Activated gamma-delta T cell (primary cell): ENCODE measurements around the gene KLHL6.
"Not testable (repeated sequence)": the region's sequence is repeated elsewhere in the genome, so short reads cannot be mapped to it uniquely, and the experiment has no call there.

Experiments used
- DNase-seq: peaks from one replicate; lab custom pipeline; 2025; lab: John Stamatoyannopoulos, UW

Gene KLHL6

GRCh38 chr3:183487016-183487415 lies 68.5 kb downstream of the KLHL6 start:
- no peak for DNase-seq

DNA sequence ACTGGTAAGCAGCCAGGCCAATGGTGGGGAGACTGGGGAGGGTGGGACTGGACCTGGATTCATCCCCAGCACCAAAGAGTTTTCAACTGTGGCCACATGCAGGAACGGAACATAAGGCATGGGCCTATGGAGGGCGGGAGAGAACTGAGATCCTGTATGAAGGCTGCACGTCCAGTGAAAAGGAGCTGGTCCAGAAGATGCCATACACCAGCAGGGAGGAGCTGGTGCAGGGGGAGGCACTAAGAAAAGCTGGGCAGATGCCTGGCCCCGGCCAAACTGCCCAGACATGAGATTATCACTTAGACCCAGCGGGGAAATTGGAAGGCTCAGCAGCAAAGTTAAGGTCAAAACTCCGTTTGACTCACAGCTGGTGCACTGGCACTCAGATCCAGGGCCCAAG lies 69.0 kb downstream of the KLHL6 start:
- no peak for DNase-seq

GRCh38 chr3:183485585-183485984 lies 69.9 kb downstream of the KLHL6 start:
- DNase-seq = no peak

DNA sequence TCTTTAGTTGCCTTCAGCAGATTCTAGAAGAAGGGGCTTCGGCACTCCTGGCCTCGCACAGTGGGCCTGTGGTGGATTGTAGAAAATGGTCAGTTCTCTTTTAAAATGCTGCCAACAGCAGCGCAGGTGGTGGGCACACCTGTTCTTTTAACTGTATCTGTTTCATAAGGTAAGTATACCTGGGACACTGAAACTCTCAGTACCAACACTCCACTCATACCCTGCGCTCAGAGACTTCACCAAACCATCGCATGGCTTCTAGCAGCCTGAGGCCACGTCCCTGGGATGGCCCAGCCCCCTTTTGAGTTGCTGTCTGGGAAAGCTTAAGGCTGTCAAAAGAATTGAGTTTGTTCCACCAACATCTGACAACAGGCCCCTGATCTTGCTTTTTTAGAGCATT lies 70.4 kb downstream of the KLHL6 start:
- no peak for DNase-seq

GRCh38 chr3:183484431-183485075 lies 71.0 kb downstream of the KLHL6 start:
- DNase-seq = no peak

GRCh38 chr3:183481582-183481981 lies 73.9 kb downstream of the KLHL6 start:
- no peak for DNase-seq

GRCh38 chr3:183478501-183478900 lies 77.0 kb downstream of the KLHL6 start:
- no peak for DNase-seq

GRCh38 chr3:183477801-183478456 lies 77.6 kb downstream of the KLHL6 start:
- DNase-seq = no peak

DNA sequence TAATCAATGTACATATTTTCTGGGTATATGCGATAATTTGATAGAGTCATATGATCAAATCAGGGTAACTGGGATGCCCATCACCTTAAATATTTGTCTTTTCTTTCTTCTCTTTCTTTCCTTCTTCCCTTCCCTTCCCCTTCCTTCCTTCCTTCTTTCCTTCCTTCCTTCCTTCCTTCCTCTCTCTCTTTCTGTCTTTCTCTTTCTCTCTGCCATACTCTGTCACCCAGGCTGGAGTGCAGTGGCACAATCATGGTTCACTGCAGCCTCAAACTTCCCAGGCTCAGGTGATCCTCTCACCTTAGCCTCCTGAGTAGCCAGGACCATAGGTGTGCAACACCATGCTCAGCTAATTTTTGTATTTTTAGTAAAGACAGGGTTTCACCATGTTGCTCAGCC lies 79.7 kb downstream of the KLHL6 start:
- DNase-seq = not testable (repeated sequence)

- no peak for DNase-seq
Observed at GRCh38 chr3:183475016-183475763, 80.3 kb downstream of the KLHL6 start.

DNA sequence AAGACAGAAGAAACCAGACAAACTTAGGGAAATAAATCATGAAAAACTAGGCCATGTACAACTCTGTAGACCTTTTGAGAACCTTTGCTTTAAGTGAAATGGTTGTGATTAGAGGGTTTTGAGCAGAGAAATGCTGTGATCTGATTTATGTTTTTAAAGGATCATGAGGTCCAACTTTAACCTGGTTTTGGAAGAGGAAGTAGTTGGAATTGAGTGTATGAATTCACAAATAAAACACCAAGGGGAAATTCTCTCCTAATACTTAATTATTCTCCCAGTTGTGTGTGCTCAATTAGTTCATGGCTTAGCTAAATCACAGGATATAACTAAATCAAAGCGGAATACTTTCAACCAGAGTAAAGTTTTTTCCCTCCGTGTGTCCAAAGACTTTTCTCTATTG lies 81.5 kb downstream of the KLHL6 start:
- no peak for DNase-seq

DNA sequence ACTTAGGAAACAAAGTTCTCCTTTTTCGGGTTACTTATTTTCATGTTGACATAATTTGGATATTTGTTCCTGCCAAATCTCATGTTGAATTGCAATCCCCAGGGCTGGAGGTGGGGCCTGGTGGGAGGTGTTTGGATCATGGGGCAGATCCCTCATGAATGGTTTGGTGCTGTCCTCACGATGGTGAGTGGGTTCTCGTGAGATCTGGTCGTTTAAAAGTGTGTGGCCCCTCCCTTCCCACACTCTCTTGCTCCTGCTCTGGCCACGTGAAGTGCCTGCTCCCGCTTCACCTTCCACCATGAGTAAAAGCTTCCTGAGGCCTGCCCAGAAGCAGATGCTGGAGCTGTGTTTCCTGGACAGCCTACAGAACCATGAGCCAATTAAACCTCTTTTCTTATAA lies 83.4 kb downstream of the KLHL6 start:
- no peak for DNase-seq

DNA sequence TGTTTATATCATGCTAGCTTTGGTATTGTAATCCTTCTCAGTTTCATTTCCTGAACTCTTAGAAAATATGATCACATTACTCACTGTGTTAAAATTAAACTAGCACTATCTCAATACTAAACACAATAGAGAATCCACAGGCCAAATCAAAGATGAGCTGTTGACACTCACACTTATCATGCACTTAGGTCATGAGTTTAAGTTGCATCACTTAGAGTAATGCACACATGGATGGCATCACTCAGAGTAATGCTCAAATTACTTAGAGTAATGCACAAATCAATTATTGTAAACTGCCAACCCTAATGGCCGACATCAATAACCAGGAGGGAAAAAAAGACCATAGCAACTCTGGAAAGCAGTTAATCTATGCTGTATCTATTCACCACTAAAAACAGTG lies 87.1 kb downstream of the KLHL6 start:
- DNase-seq = no peak

DNA sequence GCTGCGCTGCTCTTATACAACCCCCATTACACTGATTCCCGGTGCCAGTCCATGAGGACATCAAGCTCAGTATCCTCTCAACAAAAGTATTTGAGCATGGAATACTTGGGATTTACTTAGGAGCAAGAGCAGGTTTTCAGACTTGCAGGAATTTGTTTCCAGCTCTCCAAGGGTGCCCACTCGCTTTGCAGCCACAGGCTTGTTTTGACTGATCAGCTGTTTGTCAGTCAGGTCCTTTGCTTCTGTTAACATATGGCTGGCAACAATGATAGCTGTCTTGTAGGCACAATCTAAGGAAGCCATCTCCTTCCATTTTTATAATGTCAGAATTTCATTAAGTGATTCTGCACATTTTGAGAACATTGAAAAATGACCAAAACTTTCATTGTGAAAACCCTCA lies 88.9 kb downstream of the KLHL6 start:
- DNase-seq = no peak

DNA sequence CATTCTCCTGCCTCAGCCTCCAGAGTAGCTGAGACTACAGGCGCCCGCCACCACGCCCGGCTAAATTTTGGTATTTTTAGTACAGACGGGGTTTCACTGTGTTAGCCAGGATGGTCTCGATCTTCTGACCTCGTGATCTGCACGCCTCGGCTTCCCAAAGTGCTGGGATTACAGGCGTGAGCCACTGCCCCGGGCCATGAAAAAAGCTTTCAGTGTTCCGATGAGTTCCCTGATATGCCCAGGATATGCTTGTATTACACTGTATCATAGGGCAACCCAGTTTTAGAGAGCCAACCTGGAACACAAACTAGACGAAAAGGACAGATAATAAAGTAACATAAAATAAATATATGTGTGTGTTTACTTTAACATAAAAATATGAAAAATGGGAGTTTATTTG lies 89.8 kb downstream of the KLHL6 start:
- DNase-seq = not testable (repeated sequence)

- no peak for DNase-seq
Observed at GRCh38 chr3:183464480-183464879, 91.0 kb downstream of the KLHL6 start.

- DNase-seq = no peak
Observed at GRCh38 chr3:183460081-183461055, 95.1 kb downstream of the KLHL6 start.

GRCh38 chr3:183455089-183455488 lies 100.4 kb downstream of the KLHL6 start:
- no peak for DNase-seq

- no peak for DNase-seq
Observed at GRCh38 chr3:183454064-183454463, 101.4 kb downstream of the KLHL6 start.

DNA sequence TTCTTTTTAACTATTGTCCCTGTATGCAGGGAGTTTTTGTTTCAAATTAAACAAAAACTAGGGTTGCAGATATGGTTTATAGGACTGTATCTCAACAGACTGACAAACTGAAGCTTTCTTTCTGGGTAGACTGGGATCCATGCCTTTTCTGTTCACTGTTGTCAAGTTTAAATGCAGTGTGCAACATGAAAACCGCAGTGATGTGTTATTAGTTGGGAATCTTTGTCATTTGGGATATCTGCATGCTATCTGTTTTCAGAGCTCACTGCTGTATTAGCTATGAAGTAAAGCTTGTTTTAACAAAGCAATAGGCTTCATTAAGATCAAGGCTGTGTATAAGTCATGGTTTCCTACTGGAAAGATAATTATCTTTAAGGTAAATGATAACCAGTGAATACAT lies 105.7 kb downstream of the KLHL6 start:
- DNase-seq = no peak

DNA sequence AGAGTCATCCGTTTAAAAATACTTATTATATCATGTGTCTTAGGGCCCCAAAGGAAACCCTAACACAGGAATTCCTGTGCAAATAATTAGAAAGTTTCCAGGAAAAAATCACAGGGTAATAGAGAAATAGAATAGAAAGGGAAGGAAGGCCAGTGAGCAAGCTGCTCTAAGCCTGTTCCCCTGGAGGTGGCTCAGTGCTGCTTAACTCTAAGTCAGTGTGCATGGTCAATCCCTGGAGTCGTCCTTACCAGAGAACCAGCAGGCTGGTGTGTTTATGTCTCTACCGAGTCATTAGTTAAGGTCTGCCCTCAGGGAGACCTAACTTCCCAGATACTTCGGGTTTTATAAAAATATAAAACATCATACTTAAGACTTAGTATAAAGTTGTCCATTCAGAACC lies 106.1 kb downstream of the KLHL6 start:
- no peak for DNase-seq
